Middle frontal gyrus (tissue), 1 donor: ENCODE data around the gene PRDM1.

Experiments used
- DNase-seq: peaks from one replicate; pipeline ENCODE4 v3.0.0-alpha.2; 2015; ENCODE audit warnings: low spot score; ENCODE audit errors: extremely low spot score

PRDM1 gene

GRCh38 chr6:106085984-106086813 is at the start of gene PRDM1:
Gene PRDM1 (plus strand): TSS chr6:106086336. CDS start chr6:106086554, 218 bp downstream.
- no peak for DNase-seq

DNA sequence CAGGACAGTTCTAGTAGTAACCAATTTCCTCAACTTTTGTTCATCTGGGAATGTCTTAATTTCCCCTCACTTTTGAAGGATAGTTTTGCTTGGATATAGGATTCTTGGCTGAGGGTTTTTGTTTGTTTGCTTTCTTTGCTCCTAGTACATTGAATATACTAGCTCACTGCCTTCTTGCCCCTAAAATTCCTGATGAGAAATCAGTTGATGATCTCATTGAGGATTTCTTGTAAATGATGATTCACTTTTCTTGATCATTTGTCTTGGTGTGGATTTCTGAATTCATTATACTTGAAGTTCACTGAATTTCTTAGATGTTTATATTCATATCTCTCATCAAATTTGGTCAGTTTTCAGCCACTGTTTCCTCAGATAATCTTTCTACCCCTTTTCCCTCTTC is 49.1 kb upstream of the PRDM1 start:
- DNase-seq, result no peak

DNA sequence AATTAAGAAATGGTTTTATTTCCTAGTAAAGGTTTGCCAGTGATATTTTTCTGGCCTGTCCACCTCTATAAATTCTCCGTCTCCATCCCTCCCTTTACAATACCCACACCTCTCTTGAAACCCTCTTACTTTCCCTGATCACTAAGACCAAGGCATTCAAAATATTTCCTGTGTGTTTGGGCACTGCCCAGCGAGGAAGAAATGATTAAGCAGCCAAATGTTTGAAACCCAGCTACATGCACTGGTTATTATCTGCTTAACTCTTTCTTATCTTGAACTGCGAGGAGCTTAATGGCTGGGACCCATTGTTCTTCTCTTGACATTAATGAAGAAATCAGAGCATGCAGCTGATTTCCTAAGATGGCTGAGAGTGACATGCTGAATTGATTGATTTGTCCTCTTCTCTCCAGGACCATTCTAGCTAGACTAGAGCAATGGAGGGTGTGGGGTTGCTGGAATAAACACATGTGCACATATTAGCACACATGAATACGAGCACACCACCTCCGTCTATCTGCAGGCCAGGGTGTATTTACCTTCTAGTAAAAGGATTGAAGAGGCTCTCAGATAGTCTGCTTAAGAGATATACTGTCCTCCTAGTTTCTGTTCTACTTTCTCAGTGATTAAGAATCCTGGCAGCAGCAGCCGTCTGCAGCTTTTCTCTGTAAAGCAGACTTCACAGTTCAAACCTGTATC is 46.1 kb upstream of the PRDM1 start:
- no peak for DNase-seq

GRCh38 chr6:106044151-106044550 is 42.0 kb upstream of the PRDM1 start:
- no peak for DNase-seq

- no peak for DNase-seq
Observed at GRCh38 chr6:106045077-106045476, 41.1 kb upstream of the PRDM1 start.

GRCh38 chr6:106046116-106046853 is 39.9 kb upstream of the PRDM1 start:
- DNase-seq, result no peak

DNA sequence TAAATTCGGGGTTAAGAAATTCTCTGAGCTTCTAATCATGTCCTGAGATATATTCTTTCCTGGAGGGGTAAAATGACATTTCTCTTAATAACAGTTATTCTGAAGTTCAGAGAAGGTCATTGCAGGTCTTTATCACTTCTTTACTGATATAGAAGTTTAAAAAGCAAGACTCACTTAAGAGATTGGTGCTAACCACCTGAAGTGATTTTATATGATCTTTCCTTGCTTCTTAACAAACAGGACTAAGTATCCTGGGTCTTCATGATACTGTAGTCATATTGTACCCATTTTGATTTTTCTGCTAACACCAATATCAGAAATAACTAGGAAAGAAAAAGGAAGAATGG is 39.3 kb upstream of the PRDM1 start:
- no peak for DNase-seq

DNA sequence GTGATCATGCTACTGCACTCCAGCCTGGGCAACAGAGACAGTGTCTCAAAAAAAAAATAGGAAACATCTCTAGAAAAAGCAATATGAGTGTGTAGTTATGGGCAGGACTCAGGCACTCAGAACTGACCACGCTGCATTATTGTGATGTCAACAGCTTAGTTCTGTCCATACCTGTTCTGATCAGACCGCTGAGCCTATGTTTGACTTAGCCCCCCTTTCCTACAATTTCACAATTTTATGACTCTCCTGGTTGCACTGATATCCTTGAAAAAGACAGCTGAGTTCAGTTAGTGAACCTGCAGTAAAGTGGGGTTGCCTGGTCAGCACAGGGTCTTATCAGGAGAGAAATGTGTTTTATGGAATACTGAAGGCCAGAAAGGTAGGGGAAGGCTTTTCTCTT is 37.8 kb upstream of the PRDM1 start:
- no peak for DNase-seq

DNA sequence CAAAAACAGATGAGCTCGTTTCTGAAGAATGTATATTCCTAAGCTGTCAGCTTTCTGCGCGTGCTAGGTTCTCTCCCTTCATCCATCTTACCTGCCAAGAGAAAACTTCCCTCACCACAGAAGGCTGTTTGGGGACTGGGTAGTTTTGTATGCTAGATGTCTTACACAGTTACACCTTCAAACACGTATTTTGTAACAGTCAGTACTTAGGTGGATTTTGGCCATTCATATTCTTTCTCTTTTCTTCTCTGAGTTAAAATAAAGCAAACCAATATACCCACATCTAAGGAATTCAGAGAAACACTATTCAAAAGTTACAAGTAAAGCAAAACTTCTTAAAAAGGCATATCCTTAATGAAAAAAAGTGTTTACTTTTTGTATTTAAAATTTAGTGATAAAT is 35.6 kb upstream of the PRDM1 start:
- DNase-seq, result no peak

DNA sequence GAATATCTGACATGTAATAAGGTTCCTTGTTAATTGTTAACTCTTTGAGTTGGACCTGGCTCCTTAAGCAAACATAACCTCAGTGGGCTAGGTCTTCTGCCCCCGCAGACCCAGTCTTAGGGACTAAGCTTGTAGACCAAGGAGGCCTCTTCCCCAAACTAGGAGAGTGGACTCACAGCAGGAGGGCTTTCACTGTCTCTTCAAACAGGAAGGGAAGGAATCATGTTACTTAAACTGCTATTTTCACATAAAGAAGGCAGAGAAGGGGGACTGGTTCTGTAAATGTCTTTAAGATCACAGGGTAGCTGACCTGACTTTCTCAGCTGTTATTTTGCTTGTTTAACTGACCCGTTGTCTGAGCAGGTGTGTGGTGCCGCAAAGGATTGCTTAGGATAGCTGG is 34.9 kb upstream of the PRDM1 start:
- no peak for DNase-seq

GRCh38 chr6:106053484-106054205 is 32.5 kb upstream of the PRDM1 start:
- DNase-seq, result no peak

- no peak for DNase-seq
Observed at GRCh38 chr6:106055489-106055888, 30.6 kb upstream of the PRDM1 start.

GRCh38 chr6:106056060-106056745 is 29.9 kb upstream of the PRDM1 start:
- DNase-seq, result no peak

GRCh38 chr6:106056746-106057390 is 29.3 kb upstream of the PRDM1 start:
- DNase-seq, result no peak

DNA sequence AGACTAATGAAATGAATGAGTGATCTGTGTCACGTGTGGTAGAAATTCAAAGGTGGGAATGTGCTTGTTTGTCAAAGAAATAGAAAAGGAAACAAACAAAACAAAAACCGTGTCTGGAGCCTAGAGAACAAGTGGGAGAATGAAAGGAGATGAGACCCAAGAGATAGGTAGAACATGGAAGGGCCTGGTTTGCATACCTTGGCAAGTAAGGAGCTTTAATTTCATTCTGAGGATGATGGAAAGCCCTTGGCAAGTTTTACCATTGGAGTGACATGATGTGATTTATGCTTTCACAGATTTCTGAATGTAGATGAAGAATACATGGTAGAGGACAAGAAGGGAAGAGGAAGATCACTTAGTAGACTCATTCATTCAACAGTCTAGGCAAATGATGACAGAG is 26.8 kb upstream of the PRDM1 start:
- no peak for DNase-seq

DNA sequence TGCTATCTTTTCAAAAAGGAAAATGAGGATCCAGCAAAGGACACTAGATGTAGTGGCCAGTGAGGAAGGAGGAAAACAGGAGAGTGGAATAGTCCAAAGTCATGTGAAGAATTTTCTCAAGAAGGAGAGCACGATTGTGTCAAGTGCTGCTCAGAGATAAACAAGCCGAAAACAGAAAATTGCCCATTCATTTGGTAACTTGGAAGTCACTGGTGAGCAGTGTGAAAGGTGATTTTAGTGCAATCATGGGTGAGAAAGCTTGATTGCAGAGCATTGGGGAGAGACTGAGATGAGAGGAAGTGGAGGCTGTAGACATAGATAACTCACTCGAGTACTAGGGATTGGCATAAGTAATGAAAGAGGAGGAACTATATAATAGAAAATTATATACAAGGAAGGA is 26.0 kb upstream of the PRDM1 start:
- DNase-seq, result no peak

DNA sequence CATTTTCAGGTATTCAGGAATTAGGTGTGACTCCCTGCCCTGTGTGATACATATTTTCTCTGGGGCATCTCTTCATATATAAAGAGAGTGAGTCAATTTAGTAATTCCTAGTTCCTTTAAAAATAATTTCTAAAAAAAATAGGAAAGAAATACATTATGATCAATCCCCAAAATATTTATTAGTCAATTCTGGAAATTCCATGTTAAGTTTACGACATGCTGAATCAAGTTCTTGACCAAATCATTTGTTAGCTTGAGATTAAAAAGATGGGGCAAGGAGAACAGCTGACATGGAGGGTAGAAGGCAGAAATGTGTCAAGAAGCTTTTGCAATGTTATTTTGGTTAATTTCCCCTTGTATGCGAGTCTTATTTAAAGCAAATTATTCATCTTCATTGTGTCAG is 22.7 kb upstream of the PRDM1 start:
- DNase-seq, result no peak

DNA sequence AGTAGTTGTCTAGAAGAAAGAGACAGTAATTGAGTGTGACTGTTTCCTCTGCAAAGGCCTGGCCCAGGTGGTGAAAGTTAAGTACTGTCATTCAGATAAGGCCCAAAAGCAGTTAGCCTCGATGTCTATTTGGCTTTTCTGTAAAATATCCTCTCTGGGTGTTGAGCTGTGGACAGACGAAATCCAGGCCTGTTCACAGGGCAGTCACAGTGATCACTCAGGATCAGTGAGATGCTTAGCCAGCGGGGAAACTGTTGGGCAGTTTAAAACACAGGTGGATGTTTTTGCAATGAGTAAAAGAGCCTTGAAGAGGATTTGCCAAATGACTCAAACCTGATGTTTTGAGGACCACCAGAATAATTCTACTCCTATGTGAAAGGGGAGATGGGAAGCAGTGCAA is 22.0 kb upstream of the PRDM1 start:
- no peak for DNase-seq

DNA sequence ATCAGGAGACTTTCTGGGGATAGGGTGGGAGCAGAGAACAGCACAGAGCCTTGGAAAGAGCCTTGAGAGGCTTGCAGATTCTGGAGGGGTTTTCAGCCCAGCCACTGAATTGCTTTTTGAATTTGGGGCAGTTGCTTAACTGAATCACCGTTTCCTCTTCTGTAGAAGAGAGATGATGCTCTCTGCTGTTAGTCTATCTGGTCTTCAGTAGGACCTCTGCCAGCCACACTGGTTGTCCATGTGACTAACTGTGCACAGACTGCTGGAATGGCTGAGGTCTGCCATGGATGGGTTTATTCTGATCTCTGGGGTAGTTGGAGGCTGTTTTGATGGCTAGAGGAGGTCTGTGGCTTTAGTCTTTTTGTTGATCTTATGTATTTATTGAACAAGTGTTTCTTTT is 21.4 kb upstream of the PRDM1 start:
- no peak for DNase-seq

DNA sequence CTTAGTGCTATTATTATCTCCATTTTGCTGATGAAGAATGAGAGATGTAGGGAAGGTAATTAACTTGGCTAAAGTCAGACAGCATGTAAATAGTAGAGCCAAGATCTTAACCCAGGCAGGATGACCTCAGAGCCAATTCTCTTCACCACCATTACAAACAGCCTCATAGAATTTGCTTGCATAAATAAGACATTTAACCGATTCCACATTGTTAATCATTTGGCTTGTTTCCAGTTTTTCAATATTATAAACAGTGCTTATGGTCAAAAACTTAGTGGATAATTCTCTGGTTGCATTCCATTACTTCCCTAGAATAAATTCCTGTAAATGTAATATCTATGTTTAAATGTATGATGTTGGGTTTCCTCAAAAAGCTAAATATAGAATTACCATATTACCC is 19.1 kb upstream of the PRDM1 start:
- no peak for DNase-seq

DNA sequence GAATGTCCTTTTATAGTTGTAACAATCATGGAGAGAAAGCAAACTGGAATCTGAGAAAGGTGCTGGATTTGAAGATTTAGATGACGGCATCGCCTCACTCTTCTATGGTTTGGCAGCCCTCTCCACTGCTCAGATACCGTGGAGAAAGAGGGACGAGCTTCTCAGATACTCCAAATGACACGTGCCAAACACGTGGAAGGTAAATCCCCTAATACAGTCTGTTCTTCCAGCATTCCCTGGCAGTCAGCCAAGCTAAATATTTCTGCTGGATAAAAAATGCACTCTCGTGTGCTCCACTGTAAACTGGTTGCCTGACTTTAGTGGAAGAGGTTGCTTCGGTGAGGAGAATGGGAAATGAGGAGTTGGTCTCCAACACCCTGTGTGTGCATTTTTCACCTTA is 16.7 kb upstream of the PRDM1 start:
- DNase-seq, result no peak
